Gastrocnemius medialis (tissue), 4 donors: ENCODE measurements around the gene PHF2.

Source experiments
- CTCF ChIP-seq, 5 experiments: fragments of 450-650 bp in 3 of 5; fragments of 200-600 bp in 2 of 5; sonication (generic) in 2 of 5; IDR thresholded peaks in 4 of 5; conservative IDR thresholded peaks in 1 of 5; 1 replicate in 4 of 5; 2 replicates in 1 of 5; pipeline ENCODE4 v1.5.1; 2016 to 2019; ENCODE audit warnings: antibody characterized with exemption in 5 of 5, mild to moderate bottlenecking in 3 of 5, moderate library complexity in 3 of 5
- POLR2A ChIP-seq, 2 donors: fragments of 450-650 bp; IDR thresholded peaks; one replicate each; pipeline ENCODE4 v1.6.1; 2017; ENCODE audit warnings: antibody characterized with exemption in 2 of 2, mild to moderate bottlenecking in 2 of 2, moderate library complexity in 2 of 2

GRCh38 chr9:93654351-93654961 lies 78.1 kb downstream of the PHF2 start:
- TF ChIP-seq CTCF (IDR thresholded peaks at IDR 0.05 in 4 of 5, conservative IDR thresholded peaks at IDR 0.05 in 1 of 5) (no peak), POLR2A (IDR thresholded peaks at IDR 0.05) (no peak)
